HTERT RPE-1 (cell line): ENCODE results near the gene ITPKB.
"Not testable (repeated sequence)": the region's sequence is repeated elsewhere in the genome, so short reads cannot be mapped to it uniquely, and the experiment has no call there.

Experiments used
- in situ Hi-C: fragments of 300-500 bp; cut with MboI; formaldehyde crosslinking; loops from 4 replicates; pipeline ENCODE4 v1.14.3; 2020; ENCODE audit warnings: low sequenced_read_pairs

Gene ITPKB

DNA sequence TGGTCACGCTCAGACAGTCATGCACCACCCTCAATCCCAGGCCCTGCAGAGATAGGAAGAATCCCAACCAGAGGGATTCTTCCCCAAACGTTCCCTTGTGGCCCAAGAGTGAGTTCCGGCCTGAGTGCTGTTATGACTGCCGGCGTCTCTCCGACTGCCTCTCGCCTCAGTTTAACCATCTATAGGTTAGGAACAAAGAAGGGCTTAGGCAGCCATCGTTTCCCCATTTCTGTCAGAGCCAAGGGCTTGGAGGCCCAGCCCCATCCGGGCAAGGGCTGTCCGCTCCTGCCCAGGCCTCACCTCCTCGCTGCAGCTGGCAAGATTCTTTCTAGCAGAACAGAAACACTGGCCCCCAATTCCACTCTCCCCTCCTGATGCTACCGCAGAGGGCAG, 131.8 kb downstream of the ITPKB start:
- in situ Hi-C loops, result no loop called here

- in situ Hi-C loops, result no loop called here
These were observed 132.5 kb downstream of the ITPKB start for GRCh38 chr1:226606311-226607267.

DNA sequence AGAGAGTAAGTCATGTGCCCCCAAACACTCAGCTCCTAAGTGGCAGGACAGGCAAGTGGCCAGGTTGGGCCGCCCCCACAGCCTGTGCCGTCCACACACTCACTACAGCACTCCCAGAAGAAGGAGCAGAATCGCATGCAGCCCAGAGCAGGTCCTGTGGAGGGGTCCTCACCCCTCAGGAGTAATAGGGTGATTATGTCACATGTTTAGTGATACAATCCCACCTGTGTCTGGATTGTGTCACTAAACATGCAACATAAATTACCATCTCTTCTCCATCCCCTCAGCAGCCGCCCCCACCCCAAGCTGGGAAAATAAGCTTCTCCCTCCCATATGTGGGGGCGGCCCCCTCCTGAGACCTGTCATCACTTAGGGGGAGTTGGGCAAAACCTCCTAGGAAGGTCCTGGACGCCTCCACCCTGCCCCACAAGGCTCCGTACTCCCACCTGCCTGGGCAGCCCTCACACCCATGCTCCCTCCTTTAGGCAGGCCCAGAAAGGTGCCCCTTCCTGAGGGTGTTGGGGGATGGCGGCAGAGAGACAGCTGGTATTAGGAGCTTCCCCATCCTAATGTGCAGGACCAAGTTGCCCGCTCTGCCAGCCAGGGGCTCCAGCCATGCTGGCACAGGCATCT, 133.6 kb downstream of the ITPKB start:
- in situ Hi-C loops, result no loop called here

GRCh38 chr1:226604560-226605317, 134.3 kb downstream of the ITPKB start:
- in situ Hi-C loops, result no loop called here

DNA sequence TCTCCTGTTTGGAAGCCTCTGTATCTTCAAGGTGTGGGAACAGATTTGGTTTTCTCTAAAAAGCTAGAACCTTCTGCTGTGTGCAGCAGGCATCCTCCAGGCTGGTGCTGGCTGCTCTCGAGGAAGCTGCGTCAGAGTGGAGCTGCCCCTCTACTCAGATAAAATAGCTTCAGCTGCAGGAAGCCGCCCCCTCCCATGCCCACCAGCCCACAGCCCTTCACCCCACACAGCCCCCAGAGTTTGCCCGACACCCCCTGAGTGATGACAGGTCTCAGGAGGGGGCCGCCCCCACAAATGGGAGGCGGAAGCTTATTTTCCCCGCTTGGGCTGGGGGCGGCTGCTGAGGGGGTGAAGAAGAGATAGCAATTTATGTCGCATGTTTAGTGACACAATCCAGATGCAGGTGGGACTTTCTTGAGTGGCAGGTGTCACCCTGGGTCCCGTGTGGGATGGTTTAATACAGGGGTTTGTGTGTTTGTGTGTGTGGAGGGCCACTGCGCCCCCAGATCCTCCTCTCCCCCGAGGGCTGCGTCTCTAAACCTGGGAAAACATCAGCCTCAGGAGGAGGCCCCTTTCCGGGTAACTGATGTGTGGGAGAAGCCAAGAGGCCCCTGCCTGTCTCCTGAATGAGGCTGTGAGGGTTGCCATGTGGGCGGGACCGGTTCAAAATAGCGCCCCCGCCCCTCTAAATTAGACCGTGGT, 135.1 kb downstream of the ITPKB start:
- in situ Hi-C loops, result no loop called here

- in situ Hi-C loops, result no loop called here
These were observed 135.8 kb downstream of the ITPKB start for GRCh38 chr1:226603022-226603857.

- in situ Hi-C loops, result no loop called here
These were observed 136.7 kb downstream of the ITPKB start for GRCh38 chr1:226602186-226603021.

GRCh38 chr1:226601456-226601855, 137.6 kb downstream of the ITPKB start:
- in situ Hi-C loops, result no loop called here

DNA sequence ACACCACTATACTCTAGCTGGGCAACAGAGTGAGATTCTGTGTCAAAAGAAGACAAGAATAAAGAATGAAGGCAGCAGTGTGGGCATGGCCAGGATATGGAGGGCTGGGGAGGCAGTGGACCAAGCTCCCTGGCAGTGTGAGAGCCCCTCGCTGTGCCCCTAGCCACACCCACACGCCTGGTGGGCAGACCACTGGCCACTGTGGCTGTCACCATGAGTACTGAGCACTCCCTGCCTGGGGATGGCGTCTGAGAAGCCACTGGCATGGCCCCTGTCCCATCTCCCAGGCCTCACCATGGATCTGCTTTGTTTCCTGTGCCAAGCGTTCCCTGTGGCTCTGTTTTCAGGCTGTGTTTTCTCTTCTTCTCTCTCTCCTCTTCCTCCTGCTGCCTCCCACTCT, 138.8 kb downstream of the ITPKB start:
- in situ Hi-C loops, result no loop called here

DNA sequence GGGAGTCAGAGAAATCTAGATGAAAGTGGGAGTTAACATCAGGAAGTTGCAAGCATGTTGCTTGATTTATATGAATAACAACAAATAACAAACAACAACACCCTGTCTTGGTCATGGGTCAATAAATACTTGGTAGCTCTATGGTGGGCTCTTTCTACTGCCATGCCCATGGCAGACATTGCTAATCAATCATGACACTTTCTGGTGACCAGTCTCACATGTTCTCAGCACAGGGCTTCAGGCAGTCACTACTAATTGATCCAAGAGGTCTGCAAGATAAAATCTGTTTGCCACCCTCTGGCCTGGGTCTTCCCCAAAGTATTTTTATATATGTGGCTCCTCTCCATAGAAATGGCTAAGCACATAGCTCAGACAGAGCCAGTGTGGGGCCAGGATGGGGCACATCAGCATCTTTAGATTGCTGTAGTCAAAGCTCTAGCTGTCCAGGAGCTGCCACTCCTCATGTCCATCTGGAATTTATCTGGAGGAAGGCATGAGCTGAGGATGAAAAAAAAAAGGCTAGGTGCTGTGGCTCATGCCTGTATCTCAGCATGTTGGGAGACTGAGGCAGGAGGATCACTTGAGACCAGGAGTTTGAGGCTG, 139.3 kb downstream of the ITPKB start:
- in situ Hi-C loops, result no loop called here

GRCh38 chr1:226598955-226599354, 140.1 kb downstream of the ITPKB start:
- in situ Hi-C loops, result not testable (repeated sequence)

- in situ Hi-C loops, result no loop called here
These were observed 140.6 kb downstream of the ITPKB start for GRCh38 chr1:226598455-226598849.

DNA sequence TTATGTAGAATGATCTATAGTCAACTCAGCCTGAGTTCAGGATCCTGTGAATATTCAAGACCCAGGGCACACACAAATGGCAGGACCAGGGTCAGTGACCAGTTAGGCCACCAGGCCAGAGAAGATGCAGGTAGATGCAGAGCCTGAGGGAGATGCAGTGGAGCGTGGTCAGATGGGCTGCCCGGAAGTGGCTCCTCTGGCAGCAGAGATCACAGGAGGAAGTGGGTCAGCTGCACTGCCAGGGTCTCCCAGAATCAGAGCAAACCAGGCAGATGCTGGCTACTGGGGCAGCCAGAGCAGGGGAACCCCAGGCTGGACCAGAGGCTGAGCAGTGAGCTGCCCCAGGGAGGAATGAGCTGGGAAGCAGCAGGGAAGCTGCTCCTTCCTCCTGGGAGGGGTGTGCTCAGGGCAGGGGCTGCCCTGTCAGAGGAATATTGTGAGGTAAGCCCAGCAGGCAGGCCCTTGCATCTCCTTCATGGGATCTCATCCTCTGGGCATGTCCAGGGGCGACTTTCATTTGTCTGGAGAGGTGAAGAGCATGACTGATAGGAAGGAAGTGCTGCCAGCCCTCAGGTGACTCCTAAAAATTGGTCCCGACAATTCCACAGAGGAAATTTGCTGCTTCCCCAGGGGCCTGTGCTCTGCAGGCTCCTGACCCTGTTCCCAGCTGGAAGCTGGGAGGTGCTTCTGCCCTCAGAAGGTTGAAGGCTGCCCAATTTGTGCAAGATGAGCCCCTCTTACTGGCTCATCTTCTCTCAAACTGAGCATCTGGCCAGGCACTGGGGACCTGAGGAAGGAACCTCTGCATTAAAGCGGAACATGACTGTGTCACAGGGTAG, 141.2 kb downstream of the ITPKB start:
- in situ Hi-C loops, result no loop called here

GRCh38 chr1:226596531-226597165, 142.4 kb downstream of the ITPKB start:
- in situ Hi-C loops, result no loop called here

GRCh38 chr1:226593541-226593940, 145.5 kb downstream of the ITPKB start:
- in situ Hi-C loops, result no loop called here

- in situ Hi-C loops, result no loop called here
These were observed 148.5 kb downstream of the ITPKB start for GRCh38 chr1:226590614-226591013.

DNA sequence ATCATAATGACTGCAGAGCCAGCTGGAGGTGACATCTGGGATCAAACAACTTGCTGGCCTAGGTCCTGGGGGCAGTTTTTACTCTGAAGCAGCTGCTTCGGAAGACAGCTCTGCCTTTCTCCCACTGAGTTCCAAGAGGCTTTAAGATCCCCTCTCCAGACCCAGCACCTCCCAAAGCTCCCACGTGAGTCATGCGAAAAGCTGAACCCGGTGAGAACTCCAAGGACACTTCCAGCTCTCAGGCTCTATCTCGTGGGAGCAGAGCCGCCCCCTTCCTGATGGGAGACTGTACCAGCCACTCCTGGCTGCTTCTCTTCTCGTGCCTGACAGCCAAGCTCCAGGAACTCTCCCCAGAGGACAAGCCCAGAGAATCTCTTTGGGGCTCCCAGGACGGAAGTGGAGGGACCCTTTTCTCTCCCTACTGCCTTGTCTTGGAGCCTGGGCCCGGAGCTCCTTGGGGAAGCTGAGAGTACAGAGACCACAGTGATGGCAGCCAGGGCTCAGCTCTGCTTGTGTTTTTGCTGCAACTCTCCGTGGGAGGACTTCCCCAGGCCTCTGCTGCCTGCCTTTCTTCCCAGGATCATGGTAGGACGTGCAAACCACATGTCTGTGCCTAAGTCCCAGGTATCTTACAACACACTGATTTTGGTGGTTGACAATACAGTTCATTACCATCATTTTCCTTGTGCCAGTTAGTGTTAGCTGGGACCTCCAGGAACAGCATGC, 149.9 kb downstream of the ITPKB start:
- in situ Hi-C loops, result no loop called here
